ENCODE data around the gene SEMA3G.

SEMA3G gene

DNA sequence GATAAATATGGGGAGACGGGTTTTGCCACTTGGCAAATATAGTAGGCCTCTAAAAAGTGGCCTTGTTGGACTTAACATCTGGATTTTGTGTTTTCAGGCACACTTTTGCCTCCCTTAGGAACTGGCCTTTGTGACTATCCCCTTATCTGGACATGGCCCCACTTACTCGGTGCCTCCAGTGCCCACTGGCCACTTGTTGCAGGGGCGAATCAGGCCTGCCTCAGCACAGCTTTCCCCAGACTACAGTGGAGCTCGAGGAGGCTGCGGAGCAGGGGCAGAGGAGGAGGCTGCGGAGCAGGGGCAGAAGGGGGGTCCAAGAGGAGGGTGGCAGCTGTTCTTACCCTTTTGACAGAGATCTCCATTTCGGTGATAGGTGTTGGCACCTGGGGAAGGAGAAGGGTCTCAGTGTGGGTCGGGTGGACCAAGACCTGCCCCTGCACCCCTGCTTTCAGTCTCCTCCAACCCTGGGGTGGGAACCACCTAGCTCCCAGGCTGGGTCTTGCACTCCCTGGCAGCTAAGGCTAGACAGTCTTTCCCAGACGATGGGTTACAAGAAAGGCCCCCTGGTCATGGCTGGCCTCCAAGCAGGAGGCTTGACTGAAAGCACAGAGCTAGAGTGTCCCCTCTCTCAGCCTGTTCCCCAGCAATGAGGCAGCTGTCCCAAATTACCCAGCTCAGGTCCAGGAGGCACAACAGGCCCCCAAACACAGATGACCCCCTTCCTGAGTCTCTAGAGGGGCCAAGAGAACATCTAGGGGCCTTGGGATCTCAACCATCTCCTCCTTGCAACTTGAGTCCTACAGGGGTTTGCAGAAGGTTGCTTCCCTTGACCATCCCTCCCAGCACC lies 6.1 kb downstream of the SEMA3G start:
- DNase-seq (ENCODE audit: low read depth in 2 of 2): no peak

DNA sequence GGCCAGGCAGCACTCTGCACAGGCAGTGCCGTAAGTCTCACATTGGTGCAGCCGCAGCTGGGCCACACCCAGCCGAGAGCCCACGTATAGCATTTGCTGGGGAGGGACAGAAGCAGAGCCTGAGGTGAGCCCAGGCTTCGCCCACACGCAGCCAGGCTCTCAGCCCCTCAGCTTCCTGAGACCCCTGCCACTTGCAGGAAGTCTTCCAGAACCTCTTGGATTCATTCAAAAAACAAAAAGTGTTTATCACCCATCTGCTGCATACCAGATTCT lies 6.9 kb downstream of the SEMA3G start:
- no peak for DNase-seq (ENCODE audit: low read depth in 2 of 2)

DNA sequence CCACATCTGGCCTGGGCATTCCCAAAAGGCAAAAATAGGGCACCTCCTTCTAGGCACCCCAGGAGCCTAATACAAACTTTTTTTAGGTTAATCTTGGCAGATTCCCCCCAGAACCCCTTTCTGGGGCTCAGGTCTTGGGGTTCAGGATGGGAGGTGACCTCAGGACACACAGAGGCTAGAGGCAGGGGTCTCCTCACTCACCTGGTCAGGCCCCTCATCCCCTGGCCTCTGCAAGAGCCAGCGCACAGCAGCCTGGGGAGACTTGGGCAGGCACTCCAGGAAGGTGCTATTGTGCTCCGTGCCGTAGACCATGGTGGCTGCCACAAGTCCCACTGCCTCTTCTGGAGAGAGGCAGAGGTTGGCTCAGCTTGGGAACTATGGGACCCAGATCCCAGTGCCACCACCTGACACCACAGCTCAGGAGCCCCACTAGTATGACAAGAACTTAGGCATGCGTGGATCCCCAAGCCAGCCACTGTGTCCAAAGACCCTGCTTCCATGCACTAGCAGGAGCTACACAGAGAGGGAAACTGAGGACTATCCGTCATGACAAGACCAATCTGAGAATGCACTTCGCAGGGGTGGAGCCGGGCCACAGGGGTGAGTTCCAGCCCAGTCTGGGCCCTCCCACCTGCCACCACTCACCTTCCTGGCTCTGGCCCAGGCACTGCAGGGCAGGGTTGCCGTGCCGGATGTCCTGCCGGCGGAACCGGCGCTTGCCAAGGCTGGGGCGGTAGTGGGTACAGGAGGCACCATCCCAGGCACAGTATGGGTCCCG lies 7.4 kb downstream of the SEMA3G start:
- DNase-seq (ENCODE audit: low read depth in 2 of 2): no peak

DNA sequence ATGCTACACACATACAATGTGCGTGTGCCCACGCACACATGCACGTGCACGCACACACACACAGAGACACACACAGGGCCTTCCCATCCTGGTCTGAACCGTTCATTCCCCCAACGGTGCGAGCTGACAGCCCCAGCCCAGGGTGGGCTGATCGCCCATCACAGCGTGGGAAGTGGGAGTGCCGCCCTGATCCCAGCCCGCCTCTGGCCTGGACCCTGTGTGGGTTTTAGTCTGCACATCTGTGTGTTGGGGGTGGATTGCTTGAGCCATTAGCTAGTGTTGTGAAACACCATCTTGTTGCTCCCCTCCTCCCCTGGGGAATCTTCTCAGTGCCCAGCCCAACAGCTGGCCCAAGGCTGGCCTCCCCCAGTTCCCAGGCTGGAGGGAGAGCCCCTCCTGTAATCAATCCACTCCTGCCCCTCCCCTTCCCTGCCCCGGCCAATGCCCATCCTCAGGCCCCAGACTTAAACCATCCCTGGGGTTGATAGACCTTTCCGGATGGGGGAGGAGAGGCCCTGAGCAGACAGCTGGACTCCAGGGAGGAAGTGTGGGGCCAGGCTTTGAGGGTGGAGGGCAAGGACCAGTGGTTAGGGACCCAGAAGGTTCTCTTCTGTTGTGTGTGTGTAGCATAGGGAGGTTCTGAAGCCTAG lies 8.3 kb downstream of the SEMA3G start:
- DNase-seq (ENCODE audit: low read depth in 2 of 2): no peak

DNA sequence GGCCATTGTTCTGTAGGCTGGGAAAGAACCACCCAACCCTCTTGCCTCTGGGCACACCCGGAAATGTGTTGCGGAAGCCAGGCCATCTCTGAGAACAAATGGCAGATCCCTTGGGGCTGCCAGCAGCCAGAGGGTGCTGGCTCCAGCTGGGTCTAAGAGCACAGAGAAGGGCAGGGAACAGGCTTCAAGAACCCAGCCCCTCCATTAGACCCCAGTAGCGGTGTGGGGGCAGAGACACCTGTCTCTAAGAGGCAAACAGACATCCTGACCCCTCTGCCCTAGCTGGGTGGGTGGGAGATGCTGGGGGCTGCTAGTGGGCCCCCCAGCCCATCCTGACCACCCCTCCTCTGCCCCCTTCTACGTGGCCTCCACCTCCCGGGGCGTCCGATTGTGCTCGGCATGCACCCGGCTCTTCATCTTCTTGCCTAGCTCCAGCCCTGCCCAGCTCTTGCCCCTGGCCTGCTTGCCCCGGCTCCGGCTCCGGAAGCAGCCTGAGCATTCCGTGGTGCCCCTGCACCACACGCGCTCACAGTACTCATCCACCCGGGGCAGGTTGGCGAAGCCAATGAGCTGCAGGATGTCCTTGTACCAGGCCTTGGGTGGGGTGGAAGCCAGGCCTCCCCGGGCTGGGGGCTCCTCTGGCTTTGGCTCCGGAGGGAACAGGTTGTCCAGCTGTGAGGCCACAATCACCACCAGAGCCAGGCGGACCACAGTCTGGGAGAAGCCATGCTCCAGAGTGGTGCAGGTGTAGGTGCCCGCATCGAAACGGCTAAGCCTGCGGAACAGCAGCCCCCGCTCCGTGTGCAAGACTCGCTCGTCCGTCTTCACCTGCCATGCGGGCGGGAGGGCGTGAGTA lies 9.4 kb downstream of the SEMA3G start:
- DNase-seq (ENCODE audit: low read depth in 2 of 2): no peak

DNA sequence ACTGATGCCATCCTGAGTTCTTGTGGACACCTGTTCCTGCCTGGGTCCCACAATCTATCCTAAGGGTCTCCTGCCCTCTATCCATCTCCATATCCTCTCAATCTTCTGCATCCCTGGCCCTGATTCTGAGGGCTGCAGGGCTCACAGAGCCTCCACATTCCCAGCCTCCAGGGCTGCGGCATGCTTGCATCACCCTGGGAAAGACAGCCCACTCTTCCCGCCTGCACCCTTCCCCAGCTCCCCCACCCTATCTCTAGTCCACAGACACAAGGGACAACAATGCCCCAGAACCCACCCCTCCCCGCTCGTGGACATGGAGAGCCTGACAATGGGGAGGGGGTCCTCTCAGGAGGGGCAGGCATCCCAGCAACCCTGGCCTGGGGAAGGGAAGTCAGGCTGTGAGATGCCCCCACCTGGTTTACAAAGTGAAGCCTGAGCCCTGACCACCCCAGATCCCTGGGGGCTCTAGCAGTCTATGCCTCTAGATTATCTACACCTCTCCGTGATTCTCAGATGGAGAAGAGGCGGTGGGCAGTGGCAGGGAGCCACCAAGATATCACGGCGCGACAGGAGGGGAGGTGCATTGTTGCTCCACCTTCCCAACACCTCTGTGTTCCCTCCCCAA lies 10.3 kb downstream of the SEMA3G start:
- DNase-seq (ENCODE audit: low read depth in 2 of 2): no peak

DNA sequence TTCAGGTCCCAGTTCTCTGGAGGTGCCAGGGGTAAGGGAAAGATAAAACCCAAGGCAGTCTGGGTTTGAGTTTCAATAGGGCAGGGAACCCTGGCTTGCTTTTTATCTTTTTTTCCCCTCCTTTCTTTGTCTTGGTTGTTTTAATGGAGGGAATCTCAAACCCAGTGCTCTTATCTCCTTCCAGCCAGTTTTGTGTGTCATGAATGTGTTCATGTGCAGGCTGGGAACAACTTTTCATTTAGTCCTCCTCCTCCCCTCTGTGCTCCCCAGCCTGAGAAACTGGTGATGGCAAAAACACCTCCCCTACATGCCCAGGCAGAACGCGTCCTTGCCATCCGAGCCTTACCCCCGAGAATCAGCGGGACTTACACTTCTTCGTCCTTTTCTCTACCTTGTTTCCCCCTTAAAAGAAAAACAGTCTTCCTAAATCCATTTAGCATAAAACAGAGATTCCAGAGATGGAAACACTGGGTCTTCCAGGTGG lies 10.9 kb downstream of the SEMA3G start:
- no peak for DNase-seq (ENCODE audit: low read depth in 2 of 2)

DNA sequence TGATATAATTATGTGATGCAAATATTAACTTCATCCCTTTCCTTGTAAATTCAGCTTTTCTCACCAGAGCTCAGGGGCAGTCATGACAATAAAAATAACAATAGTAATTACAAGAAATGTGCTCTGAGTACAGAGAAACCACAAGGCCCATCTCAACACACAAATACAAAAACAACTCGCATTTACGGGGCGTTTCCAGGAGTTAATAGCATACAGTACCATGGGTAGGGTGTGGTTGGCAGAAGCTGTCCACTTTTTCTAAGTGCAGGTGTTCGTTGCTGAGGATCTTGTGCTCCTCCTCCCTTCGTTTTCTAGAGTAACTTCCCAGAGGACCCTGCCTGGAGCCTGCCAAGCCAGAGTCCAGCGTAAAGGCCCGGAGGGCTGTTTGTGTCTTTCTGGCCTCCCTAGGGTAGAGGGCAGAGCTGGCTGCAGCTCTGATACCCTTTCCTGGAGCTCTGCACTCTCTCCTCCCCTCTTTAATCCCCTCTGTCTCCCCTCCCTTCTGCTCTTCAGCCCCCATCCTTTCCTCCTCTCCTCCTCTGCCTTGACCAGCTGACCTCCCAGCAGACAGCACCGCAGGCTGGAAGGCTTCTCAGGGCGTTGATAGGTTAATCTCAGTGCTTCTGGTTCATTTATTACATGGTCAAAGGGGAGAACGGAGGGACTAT lies 11.4 kb downstream of the SEMA3G start:
- DNase-seq (ENCODE audit: low read depth in 2 of 2): no peak

DNA sequence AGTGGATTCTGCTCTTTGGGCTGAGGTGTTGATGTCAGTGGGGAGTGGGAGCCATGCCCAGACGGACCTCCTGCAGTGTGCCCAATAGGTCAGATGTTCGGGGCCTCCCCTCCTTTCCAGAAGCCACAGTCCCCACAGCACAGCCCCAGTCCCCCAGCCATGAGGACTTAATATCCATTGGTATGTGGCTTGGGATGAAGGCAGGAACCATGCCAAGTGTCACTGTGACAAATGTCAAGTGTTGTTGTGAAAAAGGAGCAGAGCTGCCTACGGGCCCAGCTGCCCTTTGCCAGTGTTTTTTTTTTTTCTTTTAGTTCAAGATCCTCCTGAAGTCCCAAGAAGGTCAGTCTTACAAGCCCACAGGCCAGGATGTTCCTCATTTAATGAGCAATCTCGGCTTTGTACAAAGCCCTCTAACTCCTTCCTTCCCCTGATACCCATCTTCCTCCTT lies 12.2 kb downstream of the SEMA3G start:
- no peak for DNase-seq (ENCODE audit: low read depth in 2 of 2)

DNA sequence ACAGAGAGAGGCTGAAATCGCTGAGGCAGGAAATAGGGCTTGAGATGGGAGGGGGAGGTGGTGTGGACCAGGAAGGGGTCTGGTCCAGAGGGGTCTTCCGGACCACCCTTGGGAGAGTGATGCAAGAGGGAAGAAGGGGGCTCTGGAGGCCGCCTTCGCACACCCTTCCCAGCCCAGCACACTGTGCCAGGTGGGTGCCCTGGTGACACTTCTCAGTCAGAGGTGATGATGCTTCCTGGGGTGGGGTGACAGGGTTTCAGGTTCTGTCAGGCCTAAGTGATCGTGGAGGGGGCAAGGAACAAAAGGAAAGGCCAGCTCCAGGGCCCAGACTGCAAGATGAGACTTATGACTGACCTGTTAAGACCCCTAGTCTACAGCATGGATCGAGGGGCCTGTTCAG lies 12.7 kb downstream of the SEMA3G start:
- DNase-seq (ENCODE audit: low read depth in 2 of 2): no peak

DNA sequence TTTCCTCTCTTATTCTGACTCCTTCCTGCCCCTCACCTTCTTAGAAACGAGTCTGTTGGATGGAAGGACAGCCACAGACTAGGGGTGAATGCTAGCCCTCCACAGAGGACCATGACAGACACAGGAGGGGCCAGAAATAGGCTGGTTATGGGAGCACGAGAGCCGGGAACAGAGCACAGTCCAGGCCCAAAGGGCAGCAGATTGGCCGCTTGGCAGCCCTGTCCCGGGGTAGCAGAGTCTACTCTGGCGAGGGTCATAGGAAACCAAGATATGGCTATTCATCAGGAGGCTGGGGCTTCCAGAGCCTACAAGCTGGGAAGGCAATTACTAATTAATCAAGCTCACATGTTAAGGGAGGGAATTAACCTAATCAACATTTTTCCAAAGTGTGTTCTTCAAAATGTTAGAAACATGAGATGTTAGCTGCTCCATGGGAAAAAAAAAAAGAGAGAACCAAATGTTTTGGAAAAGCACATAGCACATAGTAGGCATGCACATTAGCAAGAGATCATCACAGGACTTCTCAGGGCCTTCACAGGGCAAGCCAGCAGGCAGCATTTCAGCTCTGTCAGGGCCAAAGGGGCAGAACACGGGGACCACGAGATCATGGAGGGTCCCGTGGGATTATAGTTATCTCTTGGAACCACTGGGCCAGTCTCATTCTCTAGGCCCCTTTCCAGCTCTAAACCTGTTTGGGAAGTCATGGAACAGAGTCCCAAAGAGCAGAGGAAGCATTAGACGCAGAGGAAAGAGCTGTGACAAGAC lies 13.3 kb downstream of the SEMA3G start:
- DNase-seq (ENCODE audit: low read depth in 2 of 2): no peak

DNA sequence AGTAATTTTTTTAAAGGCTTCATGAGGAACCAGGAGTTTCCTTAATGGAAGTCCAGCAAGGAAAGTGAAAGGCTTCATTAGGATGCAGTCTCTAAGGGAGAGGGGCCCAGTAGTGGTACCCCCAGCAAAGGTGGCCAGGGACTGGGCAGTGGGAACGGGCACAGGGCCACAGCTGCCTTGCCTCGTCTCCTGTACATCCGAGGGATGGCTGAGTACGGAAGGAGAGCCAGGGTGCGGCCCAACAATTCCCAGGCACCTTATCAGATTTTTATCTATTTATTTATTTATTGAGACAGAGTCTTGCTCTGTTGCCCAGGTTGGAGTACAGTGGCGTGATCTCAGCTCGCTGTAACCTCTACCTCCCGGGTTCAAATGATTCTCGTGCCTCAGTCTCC lies 14.5 kb downstream of the SEMA3G start:
- no peak for DNase-seq (ENCODE audit: low read depth in 2 of 2)

DNA sequence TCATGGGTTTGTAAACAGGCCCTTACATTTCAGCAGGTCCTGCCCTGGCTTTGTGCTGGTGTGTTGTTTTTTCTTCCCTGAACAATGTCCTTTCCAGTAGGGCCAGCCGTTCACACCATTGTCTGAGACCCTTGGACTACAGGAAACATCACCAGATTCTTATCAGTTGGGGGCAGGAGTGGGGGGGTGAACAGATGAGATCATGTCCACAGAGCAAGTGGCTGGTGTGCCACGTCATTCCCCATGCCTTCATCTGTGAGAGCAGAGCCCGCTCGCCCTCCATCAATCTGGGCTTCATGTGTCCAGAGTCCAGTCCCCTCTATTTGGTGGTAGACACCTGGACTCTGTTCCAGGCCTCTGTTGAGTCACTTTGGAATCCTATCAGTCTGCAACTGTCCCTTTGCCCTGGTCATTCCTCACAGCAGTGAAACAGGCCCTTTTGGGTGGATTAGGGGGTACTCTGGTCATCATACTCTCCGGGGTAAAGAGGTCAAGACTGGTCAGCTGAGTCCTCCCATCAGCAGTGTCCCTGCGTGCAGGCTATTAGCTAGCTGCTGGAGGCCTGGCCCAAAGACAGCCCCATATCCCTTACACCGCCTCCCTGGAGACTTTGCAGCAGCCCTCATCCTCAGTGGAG lies 15.0 kb downstream of the SEMA3G start:
- DNase-seq (ENCODE audit: low read depth in 2 of 2): no peak

DNA sequence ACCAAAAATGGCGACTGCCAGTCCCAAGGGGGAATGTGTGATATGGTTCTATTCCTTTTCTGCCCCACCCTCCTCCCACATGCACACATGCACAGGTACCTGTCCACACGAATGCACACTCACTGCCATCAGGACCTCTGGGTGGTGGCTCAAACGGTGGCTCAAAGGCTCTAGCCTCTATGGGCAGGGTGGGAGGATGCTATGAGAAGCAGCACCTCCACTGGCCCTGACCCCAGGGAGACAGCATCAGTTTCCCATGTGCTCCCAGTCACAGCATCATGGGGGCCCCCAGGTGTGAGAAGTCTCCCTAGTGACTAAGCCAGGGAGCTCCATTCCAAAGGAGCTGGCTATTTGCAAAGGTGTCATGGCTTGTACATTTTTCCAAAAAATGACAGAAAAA lies 15.9 kb downstream of the SEMA3G start:
- DNase-seq (ENCODE audit: low read depth in 2 of 2): no peak

DNA sequence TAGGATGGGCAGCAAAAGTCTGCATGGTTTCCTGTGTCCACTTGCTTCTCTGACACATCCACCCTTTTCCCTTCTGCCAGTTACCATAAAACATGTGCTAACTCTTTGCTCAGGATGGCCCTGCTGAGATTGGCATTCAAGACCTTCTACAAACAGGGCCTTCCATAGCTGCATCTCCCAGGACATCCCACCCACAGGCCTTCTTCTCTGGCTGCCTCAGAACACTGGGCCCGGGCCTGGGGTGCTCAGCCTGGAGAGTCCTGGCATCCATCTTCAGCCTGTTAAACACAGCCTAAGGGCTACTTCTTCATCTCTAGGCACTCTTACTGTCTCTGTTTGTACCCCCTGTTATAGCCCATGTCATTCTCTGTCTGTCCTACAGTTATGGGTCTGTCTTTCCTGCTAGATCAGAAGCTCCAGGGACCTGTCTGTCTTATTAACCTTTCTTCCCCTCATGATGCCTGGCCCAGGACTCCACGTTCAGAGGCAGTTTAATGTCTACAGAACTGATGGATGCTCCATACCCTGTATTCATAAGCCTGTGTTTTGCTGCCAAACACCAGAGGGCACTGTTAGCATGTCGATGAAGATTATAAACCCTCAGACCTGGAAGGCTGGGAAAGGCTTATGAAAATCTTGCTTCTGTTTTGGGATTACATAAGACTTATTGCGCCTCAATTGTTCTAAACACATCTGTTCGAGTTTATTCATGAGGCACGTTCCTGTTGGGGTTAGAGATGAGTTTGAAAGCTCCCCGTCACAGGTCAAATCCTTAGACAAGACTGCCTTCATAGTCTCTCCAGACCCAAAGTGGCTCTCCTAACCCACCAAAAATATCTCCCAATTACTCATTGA lies 16.5 kb downstream of the SEMA3G start:
- DNase-seq (ENCODE audit: low read depth in 2 of 2): no peak

DNA sequence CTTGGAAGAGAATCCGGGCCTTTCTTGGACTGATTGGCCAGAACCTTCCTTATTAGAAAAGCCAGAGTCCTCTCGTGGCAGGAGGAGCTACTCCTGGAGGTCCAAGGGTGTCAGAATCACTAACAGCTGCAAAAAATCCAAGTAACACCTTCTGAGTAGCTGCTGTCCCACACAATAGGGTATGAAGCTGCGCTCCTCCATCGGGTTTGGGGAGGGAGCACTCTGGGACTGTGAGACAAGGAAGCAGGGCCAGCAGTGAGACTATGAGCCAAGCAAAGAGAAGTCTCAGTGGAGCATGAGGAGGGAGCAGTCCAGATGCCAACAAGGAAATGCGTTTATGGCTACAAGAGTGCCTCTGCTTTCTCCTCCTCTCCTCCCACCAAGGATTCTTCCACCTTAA lies 21.7 kb downstream of the SEMA3G start:
- no peak for DNase-seq (ENCODE audit: low read depth in 2 of 2)

DNA sequence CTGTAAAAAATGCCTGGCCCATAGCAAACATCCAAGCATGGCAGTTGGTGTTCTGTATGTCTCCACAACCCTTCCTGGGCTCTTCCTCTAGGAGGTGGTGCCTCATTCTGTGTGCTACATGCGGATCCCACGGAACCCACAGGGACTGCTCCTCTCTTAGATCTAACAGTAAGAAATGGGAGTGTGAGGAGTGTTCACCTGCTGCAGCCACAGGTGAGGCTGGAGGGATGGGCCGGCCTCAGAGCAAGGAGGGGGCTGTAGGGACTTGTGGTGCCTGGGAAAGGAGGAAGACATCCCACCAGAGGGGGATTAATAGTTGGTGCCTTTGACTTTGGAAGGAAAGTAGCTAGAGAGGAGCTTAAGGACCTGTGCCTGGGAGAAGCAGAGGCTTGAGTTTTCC lies 22.2 kb downstream of the SEMA3G start:
- DNase-seq (ENCODE audit: low read depth in 2 of 2): no peak

DNA sequence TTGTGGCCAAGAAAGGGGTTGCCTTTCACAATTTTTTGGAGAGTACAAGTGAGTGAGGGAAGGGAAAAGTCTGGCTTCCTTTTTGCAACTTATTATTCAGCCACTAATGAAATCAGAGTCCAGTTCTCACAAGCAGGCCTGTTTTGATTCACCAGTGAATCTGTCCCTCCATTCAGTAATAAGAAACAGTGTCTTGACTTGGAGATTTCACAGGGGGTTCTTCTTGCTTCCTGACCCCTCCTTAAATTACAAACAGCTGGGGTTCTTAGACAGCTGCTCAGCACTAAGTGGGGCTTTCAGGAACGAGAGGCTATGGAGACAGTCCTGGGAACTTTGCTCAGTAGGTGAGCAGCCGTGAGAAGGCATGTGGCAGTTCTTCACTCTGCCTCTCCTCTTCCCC lies 24.5 kb downstream of the SEMA3G start:
- DNase-seq (ENCODE audit: low read depth in 2 of 2): no peak

DNA sequence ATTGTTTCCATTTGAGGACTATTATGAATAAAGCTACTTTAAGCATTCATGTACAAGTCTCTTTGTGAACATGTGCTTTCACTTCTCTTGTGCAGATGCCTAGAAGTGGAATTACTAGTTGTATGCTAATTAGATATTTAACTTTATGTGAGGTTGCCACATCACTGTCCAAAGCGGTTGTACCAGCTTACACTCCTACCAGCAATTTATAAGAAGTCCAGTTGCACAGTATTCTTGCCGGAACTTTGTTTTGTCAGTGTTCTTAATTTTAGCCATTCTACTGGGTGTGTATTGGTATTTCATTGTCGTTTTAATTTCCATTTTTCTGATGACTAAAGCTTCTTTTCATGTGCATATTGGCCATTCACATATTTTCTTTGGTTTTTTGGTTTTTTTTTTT lies 29.1 kb downstream of the SEMA3G start:
- DNase-seq (ENCODE audit: low read depth in 2 of 2): no peak

Data from stimulated activated CD4-positive, alpha-beta T cell treated with anti-CD3 and anti-CD28 coated beads, Interleukin-1b, Interleukin-23, amount 100 ng/mL, for 1 hour (primary cell).